Measurements from ENCODE around the gene NKAIN2.

GRCh38 chr6:123925350-123925749 lies 121.7 kb downstream of the NKAIN2 start:
- TF ChIP-seq CTCF (IDR thresholded peaks at IDR 0.05) (no peak), POLR2A (IDR thresholded peaks at IDR 0.05) (no peak)

All from sigmoid colon (tissue), 3 donors.